GM18499 (cell line): ENCODE results near the gene SLC6A17.

ENCODE experiments used
- ATAC-seq: cut with Tn5 transposase; IDR thresholded peaks from one replicate; pipeline ENCODE4 v1.9.1; 2021; ENCODE audit warnings: moderate number of reproducible peaks; ENCODE audit not compliant: insufficient read depth, unreplicated experiment

SLC6A17 gene

GRCh38 chr1:110235834-110236682, 85.8 kb downstream of the SLC6A17 start:
- ATAC-seq = peak; percentile 38

- ATAC-seq = no peak
These were observed 87.3 kb downstream of the SLC6A17 start for GRCh38 chr1:110237386-110238152.

GRCh38 chr1:110239441-110240430, 89.4 kb downstream of the SLC6A17 start:
- ATAC-seq = no peak

- ATAC-seq = no peak
These were observed 90.3 kb downstream of the SLC6A17 start for GRCh38 chr1:110240476-110241210.

- no peak for ATAC-seq
These were observed 91.2 kb downstream of the SLC6A17 start for GRCh38 chr1:110241516-110241915.

GRCh38 chr1:110242062-110242461, 91.8 kb downstream of the SLC6A17 start:
- ATAC-seq = no peak

- ATAC-seq = no peak
These were observed 92.4 kb downstream of the SLC6A17 start for GRCh38 chr1:110242731-110243130.

- ATAC-seq = no peak
These were observed 92.9 kb downstream of the SLC6A17 start for GRCh38 chr1:110243146-110243545.

GRCh38 chr1:110243574-110243973, 93.3 kb downstream of the SLC6A17 start:
- no peak for ATAC-seq

GRCh38 chr1:110245876-110246620, 95.8 kb downstream of the SLC6A17 start:
- no peak for ATAC-seq

GRCh38 chr1:110248746-110249145, 98.5 kb downstream of the SLC6A17 start:
- ATAC-seq = no peak

GRCh38 chr1:110249256-110249655, 99.0 kb downstream of the SLC6A17 start:
- no peak for ATAC-seq

GRCh38 chr1:110250008-110250407, 99.7 kb downstream of the SLC6A17 start:
- ATAC-seq = no peak

- ATAC-seq = no peak
These were observed 100.5 kb downstream of the SLC6A17 start for GRCh38 chr1:110250749-110251148.
